IPS-18a (cell line): ENCODE results near the gene PRKCB.
"Not testable (repeated sequence)": the region's sequence is repeated elsewhere in the genome, so short reads cannot be mapped to it uniquely, and the experiment has no call there.

Experiments used
- H3K27ac ChIP-seq: one replicate; pipeline ENCODE4 v1.5.1; 2013; ENCODE audit warnings: low read length
- H3K27me3 ChIP-seq: one replicate; pipeline ENCODE4 v1.6.1; 2013; ENCODE audit warnings: mild to moderate bottlenecking, low read length; ENCODE audit not compliant: control insufficient read depth, insufficient read depth
- H3K36me3 ChIP-seq: one replicate; pipeline ENCODE4 v1.6.1; 2013; ENCODE audit warnings: low read depth, low read length; ENCODE audit not compliant: control insufficient read depth
- H3K4me1 ChIP-seq: one replicate; pipeline ENCODE4 v1.6.1; 2013; ENCODE audit warnings: low read depth, low read length; ENCODE audit not compliant: control insufficient read depth
- H3K4me3 ChIP-seq: one replicate; pipeline ENCODE4 v1.5.1; 2013; ENCODE audit warnings: low read length
- H3K9ac ChIP-seq: one replicate; pipeline ENCODE4 v1.6.1; 2013; ENCODE audit warnings: mild to moderate bottlenecking, low read length, moderate library complexity
- H3K9me3 ChIP-seq: one replicate; pipeline ENCODE4 v1.6.1; 2013; ENCODE audit warnings: low read depth, low read length; ENCODE audit not compliant: control insufficient read depth

The PRKCB gene

DNA sequence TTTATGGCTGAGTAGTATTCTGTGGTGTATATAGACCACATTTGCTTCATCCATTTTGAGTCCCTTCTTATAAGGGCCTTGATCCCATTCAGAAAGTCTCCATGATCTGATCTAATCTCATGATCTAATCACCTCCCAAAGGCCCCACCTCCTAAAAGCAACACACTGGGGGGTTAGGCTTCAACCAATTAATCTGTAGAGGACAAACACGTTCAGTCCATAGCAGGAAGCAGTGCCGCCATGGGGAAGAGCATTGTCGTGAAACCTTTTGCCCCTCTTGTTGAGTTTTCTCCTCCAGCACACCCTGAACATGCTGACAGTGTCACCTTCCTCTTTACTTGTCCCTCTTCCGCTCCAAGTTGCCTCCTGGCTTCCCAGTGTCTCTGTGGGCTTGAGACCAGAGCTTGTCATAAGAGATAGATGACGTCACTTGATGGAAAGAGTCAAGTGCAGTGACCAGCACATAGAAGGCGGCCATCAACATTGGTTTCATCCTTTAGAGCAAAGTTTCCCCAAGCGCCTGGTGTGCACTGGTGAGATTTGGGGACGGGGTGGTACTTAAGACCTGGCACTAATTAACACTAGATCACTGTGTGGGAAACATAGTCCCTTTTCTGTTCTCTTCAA, 74.1 kb downstream of the PRKCB start:
- H3K9me3 ChIP-seq: no peaks in the 10 kb centered on the region
- H3K4me3 ChIP-seq: no peak overlapping the region
- no peak overlapping the region for H3K9ac ChIP-seq
- H3K27me3 ChIP-seq: no peaks in the 10 kb centered on the region
- H3K4me1 ChIP-seq: peaks cover 8% of the 10 kb centered on the region
- no peaks in the 10 kb centered on the region for H3K36me3 ChIP-seq
- no peak overlapping the region for H3K27ac ChIP-seq

DNA sequence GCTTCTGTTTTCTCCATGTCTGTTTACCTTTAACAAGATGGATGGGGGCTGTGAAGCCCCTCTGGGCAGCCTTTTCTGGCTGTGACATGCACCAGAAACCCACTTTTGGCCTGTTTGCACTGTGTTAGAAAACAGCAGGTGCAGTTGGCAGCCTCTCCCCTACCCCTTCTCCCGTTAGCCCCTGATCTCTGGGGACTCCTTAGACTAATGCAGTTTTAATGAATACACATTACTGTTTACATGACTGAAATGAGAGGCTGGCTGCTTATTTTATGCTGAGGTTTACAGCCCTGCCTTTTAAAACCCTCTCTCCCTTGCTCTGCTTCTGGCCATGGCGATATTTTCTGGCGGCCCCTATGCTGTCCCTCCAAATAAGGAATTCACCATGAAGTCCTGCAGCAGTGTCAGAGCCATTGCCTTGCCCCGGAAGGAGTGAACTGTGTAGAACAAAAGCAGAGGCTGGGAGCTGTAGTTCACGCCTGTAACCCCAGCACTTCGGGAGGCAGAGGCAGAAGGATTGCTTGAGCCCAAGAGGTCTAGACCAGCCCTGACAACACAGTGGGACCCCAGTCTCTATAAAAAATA, 79.3 kb downstream of the PRKCB start:
- Histone ChIP-seq H3K27ac (no peak overlapping the region), H3K27me3 (no peaks in the 10 kb centered on the region), H3K9me3 (no peaks in the 10 kb centered on the region), H3K4me1 (peaks cover 2% of the 10 kb centered on the region), H3K4me3 (no peak overlapping the region), H3K36me3 (no peaks in the 10 kb centered on the region), H3K9ac (no peak overlapping the region)

DNA sequence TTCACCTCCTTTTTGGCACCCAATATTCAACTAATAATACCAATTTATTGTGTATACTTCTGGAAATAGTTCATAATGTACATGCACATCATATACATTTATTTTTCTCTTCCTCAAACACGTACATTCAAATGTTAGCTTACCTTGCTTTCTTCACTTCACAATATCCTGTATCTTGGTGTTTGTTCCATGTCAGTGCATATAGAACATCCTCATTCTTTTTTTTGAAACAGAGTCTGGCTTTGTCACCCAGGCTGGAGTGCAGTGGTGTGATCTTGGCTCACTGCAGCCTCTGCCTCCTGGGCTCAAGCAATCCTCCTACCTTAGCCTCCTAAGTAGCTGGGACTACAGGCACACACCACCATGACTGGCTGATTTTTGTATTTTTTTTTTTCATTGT, 80.8 kb downstream of the PRKCB start:
- H3K9ac ChIP-seq, H3K9me3 ChIP-seq, H3K36me3 ChIP-seq, H3K27me3 ChIP-seq, H3K4me3 ChIP-seq, H3K27ac ChIP-seq, H3K4me1 ChIP-seq: not testable (repeated sequence)

GRCh38 chr16:23917621-23918020, 81.8 kb downstream of the PRKCB start:
- H3K9me3 ChIP-seq: no peaks in the 10 kb centered on the region
- H3K36me3 ChIP-seq: no peaks in the 10 kb centered on the region
- H3K27ac ChIP-seq: no peak overlapping the region
- H3K4me1 ChIP-seq: peaks cover 6% of the 10 kb centered on the region
- no peak overlapping the region for H3K4me3 ChIP-seq
- H3K9ac ChIP-seq: no peak overlapping the region
- H3K27me3 ChIP-seq: no peaks in the 10 kb centered on the region

DNA sequence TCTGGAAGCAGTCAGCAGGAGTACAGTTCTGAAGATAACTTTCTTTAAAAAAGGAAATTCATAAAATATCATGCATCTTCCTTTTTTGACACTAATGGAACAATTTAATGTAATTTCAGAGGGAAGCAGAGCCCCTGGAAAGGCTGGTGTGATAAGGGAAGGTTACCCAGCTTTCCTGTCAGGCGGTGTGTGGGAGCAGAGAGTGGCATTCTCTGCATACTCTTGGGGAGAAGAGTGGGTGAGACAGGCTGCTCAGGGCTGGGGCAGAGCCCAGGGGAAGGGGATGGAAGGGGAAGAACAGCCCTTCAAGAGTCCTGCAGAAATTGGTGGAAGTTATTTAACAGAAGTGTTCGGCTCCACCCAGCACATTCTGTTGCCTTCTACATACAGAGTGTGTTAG, 84.7 kb downstream of the PRKCB start:
- Histone ChIP-seq H3K27ac (no peak overlapping the region), H3K27me3 (no peaks in the 10 kb centered on the region), H3K36me3 (no peaks in the 10 kb centered on the region), H3K9me3 (no peaks in the 10 kb centered on the region), H3K9ac (no peak overlapping the region), H3K4me3 (no peak overlapping the region), H3K4me1 (peaks cover 6% of the 10 kb centered on the region)

DNA sequence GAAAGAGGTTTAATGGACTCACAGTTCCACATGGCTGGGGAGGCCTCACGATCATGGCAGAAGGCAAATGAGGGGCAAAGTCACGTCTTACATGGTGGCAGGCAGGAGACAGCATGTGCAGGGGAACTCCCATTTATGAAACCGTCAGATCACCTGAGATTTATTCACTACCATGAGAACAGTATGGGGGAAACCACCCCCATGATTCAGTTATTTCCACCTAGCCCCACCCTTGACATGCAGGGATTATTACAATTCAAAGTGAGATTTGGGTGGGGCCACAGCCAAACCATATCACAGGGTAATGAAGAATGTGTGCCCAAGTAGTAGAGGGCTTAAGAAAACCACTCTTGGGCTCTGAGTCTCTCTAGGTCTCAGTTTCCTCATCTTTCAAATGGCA, 85.1 kb downstream of the PRKCB start:
- H3K27ac ChIP-seq: no peak overlapping the region
- H3K36me3 ChIP-seq: no peaks in the 10 kb centered on the region
- H3K4me1 ChIP-seq: peaks cover 6% of the 10 kb centered on the region
- H3K9me3 ChIP-seq: no peaks in the 10 kb centered on the region
- H3K9ac ChIP-seq: no peak overlapping the region
- H3K27me3 ChIP-seq: no peaks in the 10 kb centered on the region
- no peak overlapping the region for H3K4me3 ChIP-seq

DNA sequence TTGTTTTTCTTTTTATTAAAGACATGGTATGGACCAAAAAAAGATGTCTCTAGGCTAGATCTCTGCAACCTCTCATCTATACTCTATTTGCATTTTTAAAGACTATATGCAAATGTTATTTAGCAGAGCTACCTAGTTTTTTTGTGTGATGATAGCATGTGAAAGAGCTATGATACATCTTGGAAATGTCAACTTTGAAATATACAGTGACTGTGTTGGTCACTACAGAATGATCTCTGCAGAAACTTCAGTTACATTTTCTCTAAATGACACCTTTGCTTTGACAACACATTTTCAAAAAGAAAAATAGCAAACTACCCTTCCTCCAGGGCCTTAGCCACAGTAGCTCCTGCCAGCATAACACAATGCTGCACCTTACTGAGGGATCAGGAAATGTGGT, 86.6 kb downstream of the PRKCB start:
- Histone ChIP-seq H3K4me1 (peaks cover 6% of the 10 kb centered on the region), H3K27me3 (no peaks in the 10 kb centered on the region), H3K4me3 (no peak overlapping the region), H3K36me3 (no peaks in the 10 kb centered on the region), H3K27ac (no peak overlapping the region), H3K9ac (no peak overlapping the region), H3K9me3 (no peaks in the 10 kb centered on the region)

GRCh38 chr16:23924128-23924527, 88.3 kb downstream of the PRKCB start:
- Histone ChIP-seq H3K4me1 (peaks cover 6% of the 10 kb centered on the region), H3K27ac (no peak overlapping the region), H3K9ac (no peak overlapping the region), H3K36me3 (no peaks in the 10 kb centered on the region), H3K27me3 (no peaks in the 10 kb centered on the region), H3K9me3 (no peaks in the 10 kb centered on the region), H3K4me3 (no peak overlapping the region)

GRCh38 chr16:23927796-23928195, 92.0 kb downstream of the PRKCB start:
- no peak overlapping the region for H3K4me3 ChIP-seq
- H3K4me1 ChIP-seq: no peaks in the 10 kb centered on the region
- H3K27me3 ChIP-seq: no peaks in the 10 kb centered on the region
- no peaks in the 10 kb centered on the region for H3K36me3 ChIP-seq
- no peak overlapping the region for H3K27ac ChIP-seq
- no peak overlapping the region for H3K9ac ChIP-seq
- no peaks in the 10 kb centered on the region for H3K9me3 ChIP-seq

- no peaks in the 10 kb centered on the region for H3K4me1 ChIP-seq
- H3K27me3 ChIP-seq: no peaks in the 10 kb centered on the region
- H3K9me3 ChIP-seq: no peaks in the 10 kb centered on the region
- no peak overlapping the region for H3K27ac ChIP-seq
- H3K36me3 ChIP-seq: no peaks in the 10 kb centered on the region
- no peak overlapping the region for H3K9ac ChIP-seq
- no peak overlapping the region for H3K4me3 ChIP-seq
Observed at GRCh38 chr16:23929237-23929636, 93.5 kb downstream of the PRKCB start.

- H3K9ac ChIP-seq: no peak overlapping the region
- no peak overlapping the region for H3K27ac ChIP-seq
- H3K4me1 ChIP-seq: no peaks in the 10 kb centered on the region
- H3K27me3 ChIP-seq: no peaks in the 10 kb centered on the region
- H3K4me3 ChIP-seq: no peak overlapping the region
- no peaks in the 10 kb centered on the region for H3K36me3 ChIP-seq
- no peaks in the 10 kb centered on the region for H3K9me3 ChIP-seq
Observed at GRCh38 chr16:23929856-23930255, 94.1 kb downstream of the PRKCB start.

GRCh38 chr16:23930791-23931190, 95.0 kb downstream of the PRKCB start:
- H3K4me3 ChIP-seq: no peak overlapping the region
- no peaks in the 10 kb centered on the region for H3K9me3 ChIP-seq
- H3K36me3 ChIP-seq: no peaks in the 10 kb centered on the region
- H3K4me1 ChIP-seq: no peaks in the 10 kb centered on the region
- H3K27me3 ChIP-seq: no peaks in the 10 kb centered on the region
- H3K27ac ChIP-seq: no peak overlapping the region
- no peak overlapping the region for H3K9ac ChIP-seq
